GM12873 (cell line): Measurements from ENCODE around the gene ZNF772.

Source experiments
- TF ChIP-seq, protein P1 (sequence below): IDR thresholded peaks from 2 replicates; pipeline ENCODE4 v1.5.1; 2012; ENCODE audit warnings: low read depth, mild to moderate bottlenecking, moderate library complexity, low read length, control low read depth; ENCODE audit not compliant: insufficient read depth; ENCODE audit errors: missing control alignments

Gene ZNF772

DNA sequence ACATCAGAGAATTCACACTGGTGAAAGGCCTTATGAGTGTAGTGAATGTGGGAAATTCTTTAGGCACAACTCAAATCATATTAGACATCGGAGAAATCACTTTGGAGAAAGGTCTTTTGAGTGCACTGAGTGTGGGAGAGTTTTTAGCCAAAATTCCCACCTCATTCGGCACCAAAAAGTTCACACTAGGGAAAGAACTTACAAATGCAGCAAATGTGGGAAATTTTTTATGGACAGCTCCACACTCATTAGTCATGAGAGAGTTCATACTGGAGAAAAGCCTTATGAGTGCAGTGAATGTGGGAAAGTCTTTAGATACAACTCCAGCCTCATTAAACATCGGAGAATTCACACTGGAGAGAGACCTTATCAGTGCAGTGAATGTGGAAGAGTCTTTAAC lies 56.3 kb downstream of the ZNF772 start:
- TF ChIP-seq, protein P1, sequence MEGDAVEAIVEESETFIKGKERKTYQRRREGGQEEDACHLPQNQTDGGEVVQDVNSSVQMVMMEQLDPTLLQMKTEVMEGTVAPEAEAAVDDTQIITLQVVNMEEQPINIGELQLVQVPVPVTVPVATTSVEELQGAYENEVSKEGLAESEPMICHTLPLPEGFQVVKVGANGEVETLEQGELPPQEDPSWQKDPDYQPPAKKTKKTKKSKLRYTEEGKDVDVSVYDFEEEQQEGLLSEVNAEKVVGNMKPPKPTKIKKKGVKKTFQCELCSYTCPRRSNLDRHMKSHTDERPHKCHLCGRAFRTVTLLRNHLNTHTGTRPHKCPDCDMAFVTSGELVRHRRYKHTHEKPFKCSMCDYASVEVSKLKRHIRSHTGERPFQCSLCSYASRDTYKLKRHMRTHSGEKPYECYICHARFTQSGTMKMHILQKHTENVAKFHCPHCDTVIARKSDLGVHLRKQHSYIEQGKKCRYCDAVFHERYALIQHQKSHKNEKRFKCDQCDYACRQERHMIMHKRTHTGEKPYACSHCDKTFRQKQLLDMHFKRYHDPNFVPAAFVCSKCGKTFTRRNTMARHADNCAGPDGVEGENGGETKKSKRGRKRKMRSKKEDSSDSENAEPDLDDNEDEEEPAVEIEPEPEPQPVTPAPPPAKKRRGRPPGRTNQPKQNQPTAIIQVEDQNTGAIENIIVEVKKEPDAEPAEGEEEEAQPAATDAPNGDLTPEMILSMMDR, result no peak

- TF ChIP-seq, protein P1, result no peak
Observed at GRCh38 chr19:57419439-57419838, 57.9 kb downstream of the ZNF772 start.
